Smooth muscle cell (in vitro differentiated cells): ENCODE results near the gene RASA4B. TPM values are rescaled to one million over a fixed set of nuclear protein-coding genes. Genes with fewer than 3 reads are reported as not detected.

Source experiments
- DNase-seq: peaks from one replicate; lab custom pipeline; 2025; ENCODE audit not compliant: unreplicated experiment; lab: John Stamatoyannopoulos, UW
- H2AFZ ChIP-seq: fragments of 200-600 bp; sonication (generic); 2 replicates; pipeline ENCODE4 v1.6.0; 2016; ENCODE audit warnings: antibody characterized with exemption, low read depth, mild to moderate bottlenecking
- H3F3A ChIP-seq: fragments of 200-600 bp; sonication (generic); 2 replicates; pipeline ENCODE4 v1.6.0; 2017; ENCODE audit warnings: antibody characterized with exemption, low read depth
- H3K27ac ChIP-seq: fragments of 200-600 bp; sonication (generic); 2 replicates; pipeline ENCODE4 v1.5.1; 2016; ENCODE audit warnings: low read depth, mild to moderate bottlenecking
- H3K27me3 ChIP-seq: fragments of 200-600 bp; sonication (generic); 2 replicates; pipeline ENCODE4 v1.6.1; 2016; ENCODE audit warnings: low read depth, mild to moderate bottlenecking
- H3K36me3 ChIP-seq: fragments of 200-600 bp; sonication (generic); 2 replicates; pipeline ENCODE4 v1.5.1; 2016; ENCODE audit warnings: low read depth
- H3K4me1 ChIP-seq: fragments of 200-600 bp; sonication (generic); 2 replicates; pipeline ENCODE4 v1.5.1; 2016; ENCODE audit warnings: low read depth
- H3K4me2 ChIP-seq: fragments of 200-600 bp; sonication (generic); 2 replicates; pipeline ENCODE4 v1.6.0; 2016; ENCODE audit warnings: mild to moderate bottlenecking
- H3K4me3 ChIP-seq: fragments of 200-600 bp; sonication (generic); 2 replicates; pipeline ENCODE4 v1.5.1; 2016; ENCODE audit warnings: mild to moderate bottlenecking
- H3K79me2 ChIP-seq: fragments of 200-600 bp; sonication (generic); 2 replicates; pipeline ENCODE4 v1.6.0; 2016; ENCODE audit warnings: low read depth, mild to moderate bottlenecking
- H3K9ac ChIP-seq: fragments of 200-600 bp; sonication (generic); 2 replicates; pipeline ENCODE4 v1.6.0; 2016; ENCODE audit warnings: low read depth
- H3K9me3 ChIP-seq: fragments of 200-600 bp; sonication (generic); replicated peaks from 2 replicates; pipeline ENCODE4 v1.5.1; 2016; ENCODE audit warnings: low read depth
- H4K20me1 ChIP-seq: fragments of 200-600 bp; sonication (generic); 2 replicates; pipeline ENCODE4 v1.6.0; 2016; ENCODE audit warnings: low read depth
- WGBS: methylation state at CpG from one replicate; pipeline ENCODE4 v1.1.7; 2016; ENCODE audit warnings: low lambda C conversion rate; 5-methylcytosine and 5-hydroxymethylcytosine counted together
- polyA plus RNA-seq: library from polyadenylated mRNA; unstranded; fragments of >200 nt; fragmentation: Nextera tagmentation; extraction: Ambion mirVana; gene quantifications from 2 replicates; pipeline ENCODE4 v1.2.1, GENCODE V29; 2016
- total RNA-seq: library from RNA; depleted of rRNA; stranded (reverse); fragments of >200 nt; gene quantifications from 2 replicates; pipeline ENCODE4 v1.2.3, GENCODE V29; 2014
- TF ChIP-seq, protein P1 (sequence below): fragments of 200-600 bp; sonication (generic); IDR thresholded peaks from 2 replicates; pipeline ENCODE4 v1.5.1; 2017; ENCODE audit warnings: borderline replicate concordance, mild to moderate bottlenecking, antibody characterized with exemption; ENCODE audit not compliant: insufficient read depth, poor library complexity, severe bottlenecking

RASA4B gene
- total and polyA plus RNA-seq, 2 experiments from 2014 or later, result 3.5 to 4.2 TPM

DNA sequence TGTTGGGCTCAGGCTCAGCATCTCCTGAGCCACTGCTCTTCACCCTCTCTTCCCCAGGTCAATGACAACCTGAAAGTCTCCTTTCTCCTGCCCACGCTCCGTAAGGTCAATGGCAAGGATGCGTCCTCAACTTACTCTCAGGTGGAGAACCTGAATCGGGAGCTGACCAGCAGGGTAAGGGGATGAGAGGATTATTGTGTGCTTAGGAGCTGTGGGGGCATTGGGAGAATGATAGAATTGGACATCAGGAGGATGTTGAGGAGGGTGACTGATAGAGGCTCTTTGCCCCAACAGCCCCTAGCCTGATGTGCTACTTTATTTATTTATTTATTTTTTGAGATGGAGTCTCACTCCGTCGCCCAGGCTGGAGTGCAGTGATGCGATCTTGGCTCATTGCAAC, 51.5 kb downstream of the RASA4B start:
- TF ChIP-seq, protein P1, sequence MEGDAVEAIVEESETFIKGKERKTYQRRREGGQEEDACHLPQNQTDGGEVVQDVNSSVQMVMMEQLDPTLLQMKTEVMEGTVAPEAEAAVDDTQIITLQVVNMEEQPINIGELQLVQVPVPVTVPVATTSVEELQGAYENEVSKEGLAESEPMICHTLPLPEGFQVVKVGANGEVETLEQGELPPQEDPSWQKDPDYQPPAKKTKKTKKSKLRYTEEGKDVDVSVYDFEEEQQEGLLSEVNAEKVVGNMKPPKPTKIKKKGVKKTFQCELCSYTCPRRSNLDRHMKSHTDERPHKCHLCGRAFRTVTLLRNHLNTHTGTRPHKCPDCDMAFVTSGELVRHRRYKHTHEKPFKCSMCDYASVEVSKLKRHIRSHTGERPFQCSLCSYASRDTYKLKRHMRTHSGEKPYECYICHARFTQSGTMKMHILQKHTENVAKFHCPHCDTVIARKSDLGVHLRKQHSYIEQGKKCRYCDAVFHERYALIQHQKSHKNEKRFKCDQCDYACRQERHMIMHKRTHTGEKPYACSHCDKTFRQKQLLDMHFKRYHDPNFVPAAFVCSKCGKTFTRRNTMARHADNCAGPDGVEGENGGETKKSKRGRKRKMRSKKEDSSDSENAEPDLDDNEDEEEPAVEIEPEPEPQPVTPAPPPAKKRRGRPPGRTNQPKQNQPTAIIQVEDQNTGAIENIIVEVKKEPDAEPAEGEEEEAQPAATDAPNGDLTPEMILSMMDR, result no peak
- Histone ChIP-seq H3K9me3 (no peaks in the 10 kb centered on the region), H3K79me2 (peaks cover 27% of the 10 kb centered on the region), H3K27me3 (no peaks in the 10 kb centered on the region), H2AFZ (no peak overlapping the region), H3K9ac (no peak overlapping the region), H4K20me1 (no peaks in the 10 kb centered on the region), H3F3A (no peaks in the 10 kb centered on the region), H3K4me3 (no peak overlapping the region), H3K4me2 (peak overlapping the region; percentile 99), H3K36me3 (no peaks in the 10 kb centered on the region), H3K4me1 (peaks cover 6% of the 10 kb centered on the region), H3K27ac (no peak overlapping the region)
- DNase-seq, result no peak
- 97% methylated on average over 7 of the region's 7 CpGs for WGBS

DNA sequence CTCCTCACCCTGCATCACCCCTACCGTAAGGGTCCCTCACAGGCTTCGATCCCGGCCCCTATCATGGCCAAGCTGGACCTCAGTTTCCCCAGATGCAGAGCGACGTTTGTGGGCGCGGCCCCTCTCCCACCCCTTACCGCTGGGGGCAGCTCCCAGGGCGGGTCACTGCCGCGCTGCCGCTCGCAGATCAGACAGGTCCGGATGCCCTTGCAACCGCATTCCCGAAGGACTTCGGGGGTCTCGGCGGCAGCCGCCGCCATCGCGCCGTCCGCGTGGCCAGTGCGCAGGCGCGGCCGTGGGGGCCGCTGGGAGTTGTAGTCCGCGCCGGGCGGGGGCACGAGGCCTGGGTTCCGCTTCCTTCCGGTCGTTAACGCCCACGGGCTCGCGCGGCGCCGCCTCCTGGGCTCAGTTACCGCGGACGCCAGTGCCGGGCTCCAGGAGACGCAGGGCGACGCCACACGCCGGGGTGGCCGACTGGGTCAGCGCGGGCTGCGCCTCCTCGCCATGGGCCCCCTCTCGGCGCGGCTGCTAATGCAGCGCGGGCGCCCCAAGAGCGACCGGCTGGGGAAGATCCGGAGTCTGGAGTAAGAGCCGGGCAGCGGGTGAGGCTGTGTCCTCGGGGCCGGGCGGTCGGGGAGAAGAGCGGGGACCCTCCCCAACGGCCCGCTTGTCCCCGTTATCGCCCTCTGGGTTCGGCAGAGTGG, 52.8 kb downstream of the RASA4B start, which contains the start of the genes ALKBH4 and LRWD1:
Gene ALKBH4, minus strand, starts transcription at position 287 of the 704 bp plus-strand sequence. Its CDS starts 27 bp downstream, at position 260.
Gene LRWD1, plus strand, starts transcription at position 408 of the 704 bp plus-strand sequence. Its CDS starts 97 bp downstream, at position 505.
- H3K9me3 ChIP-seq, result no peaks in the 10 kb centered on the region
- H3K4me1 ChIP-seq, result peaks cover 6% of the 10 kb centered on the region
- H4K20me1 ChIP-seq, result no peaks in the 10 kb centered on the region
- peak within 1 kb of the TSS; percentile 99 for H3K4me2 ChIP-seq
- H2AFZ ChIP-seq, result peak within 1 kb of the TSS; percentile 92
- H3K4me3 ChIP-seq, result peak within 1 kb of the TSS; percentile 95
- H3K27me3 ChIP-seq, result no peaks in the 10 kb centered on the region
- H3K36me3 ChIP-seq, result no peaks in the 10 kb centered on the region
- TF ChIP-seq, protein P1, result no peak
- peaks cover 27% of the 10 kb centered on the region for H3K79me2 ChIP-seq
- H3K27ac ChIP-seq, result no peak within 1 kb of the TSS
- DNase-seq, result peak; percentile 86
- H3F3A ChIP-seq, result no peaks in the 10 kb centered on the region
- H3K9ac ChIP-seq, result peak within 1 kb of the TSS; percentile 90
- WGBS, result under 1% methylated on average over 79 of the region's 81 CpGs

DNA sequence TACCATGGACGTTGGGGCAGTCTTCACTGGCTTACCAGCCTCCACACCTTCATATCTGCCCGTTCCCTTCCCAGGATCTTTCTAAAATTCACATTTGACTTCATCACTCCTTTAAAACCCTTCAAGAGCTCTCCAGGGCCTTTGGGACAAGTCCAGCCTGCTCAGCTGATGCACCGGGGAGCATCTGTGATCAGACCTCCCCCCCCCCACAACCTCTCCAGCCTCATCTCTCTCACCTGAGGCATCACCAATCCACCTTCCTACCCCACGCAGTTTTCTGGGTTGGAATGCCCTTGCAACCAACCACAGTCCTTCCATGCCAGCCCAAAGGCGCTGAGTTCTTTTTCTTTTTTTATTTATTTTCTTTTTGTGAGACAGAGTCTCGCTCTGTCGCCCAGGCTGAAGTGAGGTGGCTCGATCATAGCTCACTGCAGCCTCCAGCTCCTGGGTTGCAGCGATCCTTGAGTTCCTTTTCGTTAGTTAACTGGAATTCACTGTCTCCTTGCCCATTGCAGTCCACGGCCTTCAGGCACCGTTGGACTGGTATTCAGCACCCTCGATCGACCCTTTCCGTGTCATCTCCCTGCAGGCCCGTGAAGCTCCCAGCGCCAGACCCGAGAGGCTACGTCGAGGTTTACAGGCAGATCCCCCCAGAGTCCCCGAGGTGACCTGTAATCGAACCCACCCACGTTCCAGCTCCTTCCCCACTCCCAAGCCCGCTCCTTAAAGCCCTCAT, 53.6 kb downstream of the RASA4B start:
- WGBS, result 21% methylated on average over 24 of the region's 24 CpGs
- peaks cover 6% of the 10 kb centered on the region for H3K4me1 ChIP-seq
- H3K36me3 ChIP-seq, result no peaks in the 10 kb centered on the region
- no peaks in the 10 kb centered on the region for H3K27me3 ChIP-seq
- H3K79me2 ChIP-seq, result peaks cover 27% of the 10 kb centered on the region
- no peaks in the 10 kb centered on the region for H3K9me3 ChIP-seq
- TF ChIP-seq, protein P1, result no peak
- no peak for DNase-seq
- H3F3A ChIP-seq, result no peaks in the 10 kb centered on the region
- peak overlapping the region; percentile 99 for H3K4me2 ChIP-seq
- peak overlapping the region; percentile 90 for H3K9ac ChIP-seq
- H3K4me3 ChIP-seq, result peak overlapping the region; percentile 95
- H2AFZ ChIP-seq, result peak overlapping the region; percentile 92
- no peak overlapping the region for H3K27ac ChIP-seq
- H4K20me1 ChIP-seq, result no peaks in the 10 kb centered on the region
